Measurements from ENCODE around the gene KLHL30. TPM values are rescaled to one million over a fixed set of nuclear protein-coding genes. Genes with fewer than 3 reads are reported as not detected.

The KLHL30 gene
- 1 to 10 TPM in 2 of 3 donors, under 1 TPM in 1; 0.22 to 2.5 (median 1.0) TPM for polyA plus RNA-seq

DNA sequence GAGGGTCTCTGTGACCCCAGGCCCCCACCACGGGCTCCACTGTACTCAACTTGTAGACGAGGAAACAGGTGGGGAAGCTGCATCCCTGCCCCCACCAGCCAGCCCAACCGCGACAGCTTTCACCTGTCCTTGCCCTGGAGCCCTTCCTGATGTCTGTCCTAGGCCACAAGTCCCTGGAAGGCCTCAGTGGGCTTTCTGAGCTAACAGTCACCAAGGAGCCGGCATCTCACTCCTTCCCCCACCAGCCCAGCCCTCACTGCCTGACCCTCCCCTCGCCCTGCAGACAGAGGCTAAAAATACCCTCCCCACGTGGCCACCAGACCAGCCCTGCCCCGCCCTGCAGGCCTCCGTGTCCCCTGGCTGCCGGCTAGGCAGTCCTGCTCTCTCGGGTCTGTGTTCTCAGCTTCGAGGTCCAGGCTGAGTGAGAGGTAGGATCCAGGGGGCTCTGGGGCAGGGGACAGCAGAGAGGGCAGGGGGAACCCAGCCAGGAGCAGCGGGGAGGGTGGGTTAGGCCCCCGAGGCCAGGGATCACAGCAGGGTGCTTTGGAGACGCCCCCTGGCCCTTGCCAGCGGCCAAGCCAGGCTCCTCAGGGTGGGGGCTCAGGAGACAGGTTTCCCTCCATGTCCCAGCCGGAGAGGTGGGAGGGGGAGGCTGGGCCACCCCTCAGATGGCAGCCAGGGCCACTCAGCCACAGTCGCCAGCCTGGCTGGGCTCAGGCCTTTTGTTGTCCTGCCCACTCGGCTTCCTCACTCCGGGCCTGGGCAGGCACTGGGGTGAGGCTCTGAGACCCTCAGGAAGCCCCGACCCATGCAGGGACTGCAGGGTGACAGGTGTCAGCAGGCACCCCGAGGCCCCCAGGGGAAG lies at the start of gene KLHL30:
KLHL30 (plus strand) TSS at position 338 of the 865 bp plus-strand sequence. CDS start 2,087 bp downstream, outside the sequence.
- H3K27ac ChIP-seq (ENCODE audit: low read depth, low read length) = no peak within 1 kb of the TSS
- WGBS, 3 donors = 64 to 84% (median 70%) methylated on average over 21 to 22 of the region's 22 CpGs

DNA sequence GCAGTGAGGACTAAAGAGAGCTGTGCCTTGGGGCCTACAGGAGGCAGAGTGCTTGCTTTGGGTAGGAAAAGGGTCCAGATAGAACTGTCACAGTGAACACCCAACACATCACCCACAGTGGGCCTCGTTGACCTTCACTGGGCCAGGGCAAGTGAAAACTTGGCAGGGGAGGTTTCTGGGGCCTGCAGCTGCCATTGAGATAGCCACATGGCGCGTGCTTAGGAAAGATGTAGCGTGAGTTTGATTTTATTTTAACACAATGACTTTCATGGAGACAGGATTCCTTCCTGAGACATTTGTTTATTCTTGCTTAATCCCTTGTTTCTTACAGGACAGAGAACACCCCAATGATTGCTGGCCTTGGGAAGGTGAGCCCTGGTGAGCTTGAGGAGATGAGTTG lies 47.6 kb upstream of the KLHL30 start:
- 83 to 93% (median 89%) methylated on average over 4 of the region's 4 CpGs for WGBS, 3 donors

GRCh38 chr2:238091436-238092060 lies 46.9 kb upstream of the KLHL30 start:
- H3K27ac ChIP-seq (ENCODE audit: low read depth, low read length) = no peak overlapping the region
- 91 to 94% (median 93%) methylated on average over 16 of the region's 16 CpGs for WGBS, 3 donors

More for the DNA sequence above, 47.6 kb upstream of the KLHL30 start:
- no peak overlapping the region for H3K27ac ChIP-seq (ENCODE audit: low read depth, low read length)

- 95 to 98% (median 95%) methylated on average over 12 of the region's 12 CpGs for WGBS, 3 donors
- H3K27ac ChIP-seq (ENCODE audit: low read depth, low read length) = no peak overlapping the region
These were observed 45.9 kb upstream of the KLHL30 start for GRCh38 chr2:238092486-238093035.

- WGBS, 3 donors = 86 to 91% (median 88%) methylated on average over 25 to 26 of the region's 26 CpGs
- H3K27ac ChIP-seq (ENCODE audit: low read depth, low read length) = no peak overlapping the region
These were observed 45.0 kb upstream of the KLHL30 start for GRCh38 chr2:238093181-238094140.

DNA sequence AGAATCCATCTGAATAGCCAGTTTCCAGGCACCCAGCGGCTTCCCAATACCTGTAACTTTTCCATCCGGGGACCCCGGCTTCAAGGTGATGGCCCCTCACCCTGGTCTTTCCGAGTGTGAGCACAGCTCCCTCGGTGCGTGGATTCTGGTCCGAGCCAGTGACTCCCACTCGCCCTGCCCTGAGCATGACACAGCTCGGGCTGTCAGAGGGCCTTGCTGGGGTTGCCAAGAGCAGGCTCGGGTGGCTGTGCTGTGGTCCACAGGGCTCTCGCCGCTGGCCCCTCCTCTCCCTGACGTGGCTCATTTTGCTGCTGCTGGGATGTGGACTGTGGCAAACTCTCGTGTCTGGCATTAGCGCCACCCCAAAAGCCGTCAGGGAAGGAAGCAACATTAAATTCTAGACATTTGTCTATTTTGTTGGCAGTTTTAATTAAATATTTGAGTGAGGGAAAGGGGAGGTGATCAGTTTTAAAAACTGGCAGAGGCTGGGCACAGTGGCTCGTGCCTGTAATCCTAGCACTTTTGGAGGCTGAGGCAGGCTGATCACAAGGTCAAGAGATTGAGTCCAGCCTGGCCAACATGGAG lies 43.9 kb upstream of the KLHL30 start:
- 86 to 95% (median 90%) methylated on average over 17 of the region's 17 CpGs for WGBS, 3 donors
- no peak overlapping the region for H3K27ac ChIP-seq (ENCODE audit: low read depth, low read length)

- no peak overlapping the region for H3K27ac ChIP-seq (ENCODE audit: low read depth, low read length)
- WGBS, 3 donors = 84 to 86% (median 85%) methylated on average over 7 of the region's 7 CpGs
These were observed 43.3 kb upstream of the KLHL30 start for GRCh38 chr2:238095143-238095542.

GRCh38 chr2:238096311-238097011 lies 42.0 kb upstream of the KLHL30 start:
- 62 to 90% (median 86%) methylated on average over 22 of the region's 22 CpGs for WGBS, 3 donors
- H3K27ac ChIP-seq (ENCODE audit: low read depth, low read length) = no peak overlapping the region

DNA sequence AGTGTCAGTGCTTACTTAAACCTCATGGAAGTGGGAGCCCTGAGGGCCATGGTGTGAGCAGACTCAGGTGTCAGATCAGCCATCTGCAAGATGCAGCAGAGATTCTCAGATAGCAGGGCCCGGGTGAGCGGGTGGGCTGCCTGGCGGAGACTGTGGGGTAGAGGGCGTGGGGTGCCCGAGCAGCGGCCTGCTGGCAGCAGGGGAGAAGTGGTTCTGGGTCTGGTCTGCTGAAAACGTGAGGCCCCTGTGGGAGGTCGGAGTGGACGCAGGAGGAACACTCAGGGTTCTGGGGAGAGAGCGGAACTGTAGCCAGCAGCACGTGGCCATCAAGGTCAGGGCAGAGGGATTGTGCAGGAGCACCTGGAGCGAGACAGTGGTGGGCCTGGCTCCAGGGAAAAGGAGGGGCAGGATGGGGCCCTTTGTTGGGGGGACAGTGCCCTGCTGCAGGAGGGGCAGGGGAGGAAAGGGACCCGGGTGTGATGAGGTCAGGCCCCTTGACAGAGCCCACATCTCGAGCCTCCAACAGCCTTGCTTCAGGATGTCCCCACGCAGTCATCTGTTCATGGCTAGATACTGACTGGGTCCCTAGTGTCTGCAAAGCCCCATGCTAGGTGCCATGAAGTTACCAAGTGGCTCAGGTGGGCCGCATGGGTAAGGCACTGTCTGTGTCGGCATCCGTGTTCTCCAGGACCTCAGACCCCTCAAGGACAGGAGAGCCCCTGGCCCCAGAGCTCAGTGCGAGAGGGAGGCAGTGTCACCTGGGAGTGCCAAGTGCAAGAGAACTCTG lies 41.1 kb upstream of the KLHL30 start:
- whole genome bisulfite sequencing, 3 donors = 75 to 88% (median 86%) methylated on average over 19 of the region's 19 CpGs
- H3K27ac ChIP-seq (ENCODE audit: low read depth, low read length) = no peak overlapping the region

DNA sequence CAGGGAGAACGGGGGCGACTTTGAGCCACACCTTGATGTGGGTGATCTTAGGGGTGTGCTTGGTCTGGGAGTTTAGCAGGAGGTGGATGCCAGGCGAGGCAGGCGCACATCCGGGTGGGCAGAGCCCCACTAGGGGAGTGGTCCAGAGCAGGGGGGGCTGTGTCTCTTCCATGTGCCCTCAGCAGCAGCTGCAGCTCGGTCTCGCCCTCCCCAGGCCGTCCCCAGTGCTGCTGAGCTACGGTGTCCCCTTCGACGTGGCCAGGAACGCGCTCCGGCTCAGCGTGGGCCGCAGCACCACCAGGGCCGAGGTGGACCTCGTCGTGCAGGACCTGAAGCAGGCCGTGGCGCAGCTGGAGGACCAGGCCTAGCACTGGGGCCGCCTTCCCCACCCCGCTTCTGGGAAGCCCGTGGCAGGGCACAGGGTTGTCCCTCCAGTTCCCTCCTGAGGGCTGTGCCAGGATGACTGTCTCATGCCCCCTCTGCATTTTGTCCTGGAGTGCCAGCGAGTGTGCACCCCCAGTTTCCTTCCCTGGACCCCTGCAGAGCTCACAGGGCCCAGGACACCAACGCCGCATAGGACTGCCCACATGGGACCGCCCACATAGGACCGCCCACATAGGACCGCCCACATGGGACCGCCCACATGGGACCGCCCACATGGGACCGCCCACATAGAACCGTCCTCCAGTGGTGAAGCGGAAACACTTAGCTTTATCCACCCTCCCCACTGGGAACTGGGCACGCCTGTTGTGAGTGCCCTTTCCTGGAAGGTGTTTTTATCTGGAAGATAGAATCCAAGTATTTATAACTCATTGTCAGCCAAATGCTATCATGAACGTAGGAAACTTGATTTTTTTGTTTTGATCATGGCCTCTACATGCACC lies 40.2 kb upstream of the KLHL30 start:
- WGBS, 3 donors = 76 to 78% (median 77%) methylated on average over 35 to 37 of the region's 37 CpGs
- H3K27ac ChIP-seq (ENCODE audit: low read depth, low read length) = no peak overlapping the region

- no peak overlapping the region for H3K27ac ChIP-seq (ENCODE audit: low read depth, low read length)
- 59 to 80% (median 64%) methylated on average over 17 of the region's 17 CpGs for WGBS, 3 donors
These were observed 39.4 kb upstream of the KLHL30 start for GRCh38 chr2:238098901-238099713.

GRCh38 chr2:238099714-238100048 lies 38.8 kb upstream of the KLHL30 start:
- WGBS, 3 donors = 82 to 93% (median 90%) methylated on average over 10 of the region's 10 CpGs

DNA sequence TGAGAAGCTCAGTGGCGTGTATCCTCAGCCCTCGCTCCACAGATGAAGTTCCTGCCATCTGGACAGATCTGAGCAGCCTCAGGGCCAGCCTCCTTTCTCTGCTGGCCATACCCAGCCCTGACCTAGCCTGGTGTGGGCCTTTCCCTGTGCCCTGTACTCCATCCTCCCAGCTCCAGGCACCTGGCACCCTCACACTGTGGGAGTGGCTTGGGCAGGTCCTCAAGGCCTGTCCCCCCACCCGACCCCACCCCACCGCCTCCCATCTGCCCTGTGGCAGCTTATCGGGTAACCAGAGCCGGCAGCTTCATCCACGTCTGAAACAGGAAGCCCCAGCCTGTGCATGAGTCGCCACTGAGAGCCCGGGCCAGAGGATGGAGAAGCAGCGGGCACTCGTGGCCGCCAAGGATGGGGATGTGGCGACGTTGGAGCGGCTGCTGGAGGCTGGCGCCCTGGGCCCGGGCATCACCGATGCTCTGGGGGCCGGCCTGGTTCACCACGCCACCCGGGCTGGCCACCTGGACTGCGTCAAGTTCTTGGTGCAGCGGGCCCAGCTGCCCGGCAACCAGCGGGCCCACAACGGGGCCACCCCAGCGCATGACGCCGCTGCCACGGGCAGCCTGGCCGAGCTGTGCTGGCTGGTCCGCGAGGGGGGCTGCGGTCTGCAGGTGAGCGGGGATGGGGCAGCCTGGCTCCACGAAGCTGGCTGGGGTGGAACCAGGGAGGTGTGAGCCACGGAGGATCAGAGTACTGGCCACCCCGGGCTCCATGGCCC lies 38.2 kb upstream of the KLHL30 start, which contains the start of gene ESPNL:
ESPNL (plus strand) TSS at position 292 of the 772 bp plus-strand sequence; CDS start at position 372, 80 bp downstream.
- no peak within 1 kb of the TSS for H3K27ac ChIP-seq (ENCODE audit: low read depth, low read length)
- 79 to 85% (median 82%) methylated on average over 34 to 38 of the region's 38 CpGs for WGBS, 3 donors

More at GRCh38 chr2:238099714-238100048, 38.8 kb upstream of the KLHL30 start:
- H3K27ac ChIP-seq (ENCODE audit: low read depth, low read length) = no peak overlapping the region

All from adipose tissue (tissue), 3 donors.